Cardiac fibroblast (primary cell): Measurements from ENCODE around the gene TEAD3.

Source experiments
- DNase-seq, 2 donors: peaks; one replicate each; pipeline versions ENCODE4 v3.0.0 to v3.0.0-alpha.2; 2010; ENCODE audit warnings: low read depth in 2 of 2
- H3K4me3 ChIP-seq, 2 donors: replicated peaks in 1 of 2; 1 replicate in 1 of 2; 2 replicates in 1 of 2; pipeline ENCODE4 v1.5.1; 2011; ENCODE audit warnings: low read depth in 2 of 2, low read length in 2 of 2, mild to moderate bottlenecking in 2 of 2, moderate library complexity in 1 of 2
- TF ChIP-seq, protein P1 (sequence below): IDR thresholded peaks from one replicate; pipeline ENCODE4 v1.5.1; 2011; ENCODE audit warnings: low read depth, mild to moderate bottlenecking, low read length, inconsistent platforms

Gene TEAD3

DNA sequence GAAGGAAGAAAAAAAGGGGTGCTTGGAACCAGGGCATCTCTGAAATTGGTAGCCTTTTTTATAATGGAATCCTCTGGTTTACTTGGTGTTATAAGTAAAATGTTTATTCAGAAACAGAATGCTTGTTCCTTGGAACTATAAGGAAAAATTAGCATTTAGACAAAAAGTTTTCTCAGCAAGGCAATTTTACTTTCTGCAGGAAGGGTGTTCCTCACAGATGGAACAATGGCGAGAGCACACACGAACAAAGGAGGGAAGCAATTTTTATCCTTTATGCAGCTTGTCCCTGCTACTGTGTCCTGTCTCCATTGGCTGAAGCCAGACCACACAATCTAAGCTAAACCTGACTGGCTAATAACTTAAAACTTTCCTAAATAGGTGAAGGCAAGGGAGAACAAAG lies 67.4 kb downstream of the TEAD3 start:
- TF ChIP-seq, protein P1, sequence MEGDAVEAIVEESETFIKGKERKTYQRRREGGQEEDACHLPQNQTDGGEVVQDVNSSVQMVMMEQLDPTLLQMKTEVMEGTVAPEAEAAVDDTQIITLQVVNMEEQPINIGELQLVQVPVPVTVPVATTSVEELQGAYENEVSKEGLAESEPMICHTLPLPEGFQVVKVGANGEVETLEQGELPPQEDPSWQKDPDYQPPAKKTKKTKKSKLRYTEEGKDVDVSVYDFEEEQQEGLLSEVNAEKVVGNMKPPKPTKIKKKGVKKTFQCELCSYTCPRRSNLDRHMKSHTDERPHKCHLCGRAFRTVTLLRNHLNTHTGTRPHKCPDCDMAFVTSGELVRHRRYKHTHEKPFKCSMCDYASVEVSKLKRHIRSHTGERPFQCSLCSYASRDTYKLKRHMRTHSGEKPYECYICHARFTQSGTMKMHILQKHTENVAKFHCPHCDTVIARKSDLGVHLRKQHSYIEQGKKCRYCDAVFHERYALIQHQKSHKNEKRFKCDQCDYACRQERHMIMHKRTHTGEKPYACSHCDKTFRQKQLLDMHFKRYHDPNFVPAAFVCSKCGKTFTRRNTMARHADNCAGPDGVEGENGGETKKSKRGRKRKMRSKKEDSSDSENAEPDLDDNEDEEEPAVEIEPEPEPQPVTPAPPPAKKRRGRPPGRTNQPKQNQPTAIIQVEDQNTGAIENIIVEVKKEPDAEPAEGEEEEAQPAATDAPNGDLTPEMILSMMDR: no peak
- DNase-seq: no peak
- H3K4me3 ChIP-seq: no peak overlapping the region

- no peak overlapping the region for H3K4me3 ChIP-seq
- TF ChIP-seq, protein P1: no peak
- DNase-seq: peak in 1 of 2 donors; percentile 29
Measured at GRCh38 chr6:35428421-35429149, 68.3 kb downstream of the TEAD3 start.

- TF ChIP-seq, protein P1: no peak
- DNase-seq: peak; percentile 32 to 87
- no peak overlapping the region for H3K4me3 ChIP-seq
Measured at GRCh38 chr6:35427851-35428321, 69.0 kb downstream of the TEAD3 start.

GRCh38 chr6:35427435-35427834 lies 69.4 kb downstream of the TEAD3 start:
- DNase-seq: no peak
- no peak overlapping the region for H3K4me3 ChIP-seq
- TF ChIP-seq, protein P1: no peak

- peak in 1 of 2 donors; percentile 7 for DNase-seq
- TF ChIP-seq, protein P1: no peak
- H3K4me3 ChIP-seq: no peak overlapping the region
Measured at GRCh38 chr6:35426074-35426473, 70.8 kb downstream of the TEAD3 start.

GRCh38 chr6:35425284-35425683 lies 71.6 kb downstream of the TEAD3 start:
- TF ChIP-seq, protein P1: no peak
- H3K4me3 ChIP-seq: no peak overlapping the region
- DNase-seq: peak; percentile 89 to 96
